H1 (cell line): ENCODE measurements around the gene QDPR.
A peak's percentile ranks its signal among the peaks of the same experiment; 100 is the strongest.

ENCODE experiments used
- EP300 ChIP-seq, 2 experiments: IDR thresholded peaks; 1 replicate in 1 of 2; 2 replicates in 1 of 2; pipeline ENCODE4 v1.6.1; 2011 to 2012; ENCODE audit warnings: low read depth in 2 of 2, low read length in 2 of 2, mild to moderate bottlenecking in 2 of 2, borderline replicate concordance in 1 of 2, inconsistent platforms in 1 of 2, moderate library complexity in 1 of 2
- GABPA ChIP-seq: IDR thresholded peaks from 2 replicates; pipeline ENCODE4 v1.6.1; 2011; ENCODE audit warnings: mild to moderate bottlenecking, low read length, moderate library complexity, borderline replicate concordance; ENCODE audit not compliant: insufficient read depth
- HDAC6 ChIP-seq: IDR thresholded peaks from one replicate; pipeline ENCODE4 v1.7.1; 2012; ENCODE audit warnings: low read depth, mild to moderate bottlenecking, inconsistent platforms, low read length, moderate library complexity
- JUN ChIP-seq: IDR thresholded peaks from 2 replicates; pipeline ENCODE4 v1.6.1; 2011; ENCODE audit warnings: low read depth, mild to moderate bottlenecking, improper control_type of control experiment, low read length
- POLR2A ChIP-seq, 2 experiments: IDR thresholded peaks; 1 replicate in 1 of 2; 2 replicates in 1 of 2; pipeline ENCODE4 v1.6.1; 2011; ENCODE audit warnings: low read depth in 2 of 2, low read length in 2 of 2, mild to moderate bottlenecking in 2 of 2; ENCODE audit errors: control extremely low read depth in 1 of 2
- RAD21 ChIP-seq, 2 experiments: IDR thresholded peaks in 1 of 2; conservative IDR thresholded peaks in 1 of 2; 2 replicates each; pipeline ENCODE4 v1.6.1; 2011; ENCODE audit warnings: low read depth in 2 of 2, low read length in 2 of 2, improper control_type of control experiment in 1 of 2, inconsistent platforms in 1 of 2, mild to moderate bottlenecking in 1 of 2, moderate library complexity in 1 of 2
- RFX5 ChIP-seq: IDR thresholded peaks from 2 replicates; pipeline ENCODE4 v1.6.1; 2011; ENCODE audit warnings: low read depth, low read length, improper control_type of control experiment, borderline replicate concordance
- RXRA ChIP-seq: IDR thresholded peaks from 2 replicates; pipeline ENCODE4 v1.6.1; 2011; ENCODE audit warnings: low read depth, mild to moderate bottlenecking, low read length, moderate library complexity; ENCODE audit not compliant: insufficient read depth
- ZNF274 ChIP-seq: IDR thresholded peaks from 2 replicates; pipeline ENCODE4 v1.7.0; 2012; ENCODE audit warnings: low read length, borderline replicate concordance; ENCODE audit errors: extremely low read depth
- TF ChIP-seq, protein P1 (sequence below), 3 experiments: IDR thresholded peaks; 1 replicate in 2 of 3; 2 replicates in 1 of 3; pipeline versions ENCODE4 v1.5.1 to v1.6.1; 2011; ENCODE audit warnings: low read length in 3 of 3, mild to moderate bottlenecking in 3 of 3, inconsistent platforms in 2 of 3, low read depth in 1 of 3, moderate library complexity in 1 of 3; ENCODE audit not compliant: insufficient read depth in 1 of 3; ENCODE audit errors: control extremely low read depth in 1 of 3
- TF ChIP-seq, protein P2 (sequence below): IDR thresholded peaks from 2 replicates; pipeline ENCODE4 v1.6.1; 2011; ENCODE audit warnings: low read depth, mild to moderate bottlenecking, low read length; ENCODE audit not compliant: insufficient read depth
- TF ChIP-seq, protein P3 (sequence below): IDR thresholded peaks from 2 replicates; pipeline ENCODE4 v1.6.1; 2012; ENCODE audit warnings: low read length, inconsistent platforms

DNA sequence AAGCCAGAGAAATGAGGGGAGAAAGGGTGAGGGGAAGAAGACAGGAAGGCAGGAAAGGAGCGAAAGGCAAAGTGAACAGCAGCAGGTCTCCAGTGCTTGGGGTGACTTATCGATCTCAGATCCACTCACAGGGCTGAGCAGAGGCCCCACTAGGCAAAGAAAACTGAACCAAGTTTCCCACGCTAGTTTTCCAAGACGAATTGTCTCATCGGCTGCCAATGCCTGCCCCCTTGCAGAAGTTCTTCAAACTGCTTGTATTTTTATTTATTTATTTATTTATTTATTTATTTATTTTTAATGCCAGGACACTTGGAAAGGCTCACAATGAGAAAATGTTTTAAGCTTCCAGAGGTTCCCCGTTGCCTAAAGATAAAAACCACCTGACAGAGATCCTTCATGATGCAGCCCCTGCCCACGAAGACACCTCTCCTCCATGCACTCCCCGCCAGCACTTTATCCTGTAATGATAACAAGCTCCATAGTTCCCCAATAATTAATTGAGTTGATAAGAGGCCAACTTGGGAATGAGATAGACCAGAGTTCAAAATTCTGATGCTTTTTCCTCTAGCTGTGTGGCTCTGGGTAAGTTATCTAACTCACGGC lies 43.2 kb downstream of the QDPR start:
- TF ChIP-seq RFX5 (no peak), HDAC6 (no peak), RAD21 (IDR thresholded peaks at IDR 0.05 in 1 of 2, conservative IDR thresholded peaks at IDR 0.05 in 1 of 2; ENCODE audit: low read depth in 2 of 2, low read length in 2 of 2) (peak; percentile 55 to 63), EP300 (IDR thresholded peaks at IDR 0.05; ENCODE audit: borderline replicate concordance in 1 of 2, low read depth in 2 of 2, low read length in 2 of 2) (no peak), JUN (no peak), POLR2A (IDR thresholded peaks at IDR 0.05; ENCODE audit: control extremely low read depth in 1 of 2, low read depth in 2 of 2, low read length in 2 of 2) (no peak), ZNF274 (no peak), RXRA (no peak), GABPA (no peak)
- TF ChIP-seq, protein P1, sequence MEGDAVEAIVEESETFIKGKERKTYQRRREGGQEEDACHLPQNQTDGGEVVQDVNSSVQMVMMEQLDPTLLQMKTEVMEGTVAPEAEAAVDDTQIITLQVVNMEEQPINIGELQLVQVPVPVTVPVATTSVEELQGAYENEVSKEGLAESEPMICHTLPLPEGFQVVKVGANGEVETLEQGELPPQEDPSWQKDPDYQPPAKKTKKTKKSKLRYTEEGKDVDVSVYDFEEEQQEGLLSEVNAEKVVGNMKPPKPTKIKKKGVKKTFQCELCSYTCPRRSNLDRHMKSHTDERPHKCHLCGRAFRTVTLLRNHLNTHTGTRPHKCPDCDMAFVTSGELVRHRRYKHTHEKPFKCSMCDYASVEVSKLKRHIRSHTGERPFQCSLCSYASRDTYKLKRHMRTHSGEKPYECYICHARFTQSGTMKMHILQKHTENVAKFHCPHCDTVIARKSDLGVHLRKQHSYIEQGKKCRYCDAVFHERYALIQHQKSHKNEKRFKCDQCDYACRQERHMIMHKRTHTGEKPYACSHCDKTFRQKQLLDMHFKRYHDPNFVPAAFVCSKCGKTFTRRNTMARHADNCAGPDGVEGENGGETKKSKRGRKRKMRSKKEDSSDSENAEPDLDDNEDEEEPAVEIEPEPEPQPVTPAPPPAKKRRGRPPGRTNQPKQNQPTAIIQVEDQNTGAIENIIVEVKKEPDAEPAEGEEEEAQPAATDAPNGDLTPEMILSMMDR (IDR thresholded peaks at IDR 0.05; ENCODE audit: control extremely low read depth in 1 of 3, insufficient read depth in 1 of 3, low read depth in 1 of 3, low read length in 3 of 3) = peak; percentile 5 to 38 (median 23); a peak in 3 of 4 replicates
- TF ChIP-seq, protein P2, sequence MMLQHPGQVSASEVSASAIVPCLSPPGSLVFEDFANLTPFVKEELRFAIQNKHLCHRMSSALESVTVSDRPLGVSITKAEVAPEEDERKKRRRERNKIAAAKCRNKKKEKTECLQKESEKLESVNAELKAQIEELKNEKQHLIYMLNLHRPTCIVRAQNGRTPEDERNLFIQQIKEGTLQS = no peak
- TF ChIP-seq, protein P3, sequence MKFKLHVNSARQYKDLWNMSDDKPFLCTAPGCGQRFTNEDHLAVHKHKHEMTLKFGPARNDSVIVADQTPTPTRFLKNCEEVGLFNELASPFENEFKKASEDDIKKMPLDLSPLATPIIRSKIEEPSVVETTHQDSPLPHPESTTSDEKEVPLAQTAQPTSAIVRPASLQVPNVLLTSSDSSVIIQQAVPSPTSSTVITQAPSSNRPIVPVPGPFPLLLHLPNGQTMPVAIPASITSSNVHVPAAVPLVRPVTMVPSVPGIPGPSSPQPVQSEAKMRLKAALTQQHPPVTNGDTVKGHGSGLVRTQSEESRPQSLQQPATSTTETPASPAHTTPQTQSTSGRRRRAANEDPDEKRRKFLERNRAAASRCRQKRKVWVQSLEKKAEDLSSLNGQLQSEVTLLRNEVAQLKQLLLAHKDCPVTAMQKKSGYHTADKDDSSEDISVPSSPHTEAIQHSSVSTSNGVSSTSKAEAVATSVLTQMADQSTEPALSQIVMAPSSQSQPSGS = no peak
